Stimulated activated CD4-positive, alpha-beta T cell treated with anti-CD3 and anti-CD28 coated beads, Interleukin-2, amount 100 ng/mL, for 48 hours (primary cell): ENCODE data around the gene CSH1.
"Not testable (repeated sequence)": the region's sequence is repeated elsewhere in the genome, so short reads cannot be mapped to it uniquely, and the experiment has no call there.

Experiments
- DNase-seq, 2 donors: peaks; one replicate each; pipeline ENCODE4 v3.0.0-alpha.2; 2020

The CSH1 gene

GRCh38 chr17:63896524-63897354 lies at the start of gene CSH1:
Gene CSH1, minus strand, starts transcription at chr17:63896574. Its CDS starts 63 bp downstream, at chr17:63896511.
- not testable (repeated sequence) for DNase-seq

GRCh38 chr17:63945784-63946439 lies 49.5 kb upstream of the CSH1 start:
- no peak for DNase-seq

GRCh38 chr17:63944736-63945499 lies 48.5 kb upstream of the CSH1 start:
- DNase-seq = no peak

GRCh38 chr17:63943745-63944144 lies 47.4 kb upstream of the CSH1 start:
- no peak for DNase-seq

GRCh38 chr17:63942309-63942985 lies 46.1 kb upstream of the CSH1 start:
- no peak for DNase-seq

GRCh38 chr17:63941751-63942150 lies 45.4 kb upstream of the CSH1 start:
- DNase-seq = no peak

- no peak for DNase-seq
Observed at GRCh38 chr17:63941162-63941561, 44.8 kb upstream of the CSH1 start.

GRCh38 chr17:63940584-63940983 lies 44.2 kb upstream of the CSH1 start:
- DNase-seq = no peak

- no peak for DNase-seq
Observed at GRCh38 chr17:63939884-63940283, 43.5 kb upstream of the CSH1 start.

- no peak for DNase-seq
Observed at GRCh38 chr17:63939401-63939800, 43.0 kb upstream of the CSH1 start.

- no peak for DNase-seq
Observed at GRCh38 chr17:63937920-63938319, 41.5 kb upstream of the CSH1 start.

GRCh38 chr17:63937319-63937718 lies 40.9 kb upstream of the CSH1 start:
- no peak for DNase-seq

GRCh38 chr17:63934183-63935112 lies 38.1 kb upstream of the CSH1 start:
- DNase-seq = no peak

- no peak for DNase-seq
Observed at GRCh38 chr17:63933598-63933997, 37.2 kb upstream of the CSH1 start.

GRCh38 chr17:63932721-63933120 lies 36.3 kb upstream of the CSH1 start:
- no peak for DNase-seq

- peak; percentile 32 to 38 for DNase-seq
Observed at GRCh38 chr17:63931981-63932561, 35.7 kb upstream of the CSH1 start, which contains the start of gene CD79B. Gene CD79B, minus strand, starts transcription at chr17:63932331. Its CDS starts 70 bp downstream, at chr17:63932261.

- DNase-seq = peak; percentile 31 to 43
Observed at GRCh38 chr17:63930951-63931575, 34.7 kb upstream of the CSH1 start.

- no peak for DNase-seq
Observed at GRCh38 chr17:63929860-63930766, 33.7 kb upstream of the CSH1 start.

- no peak for DNase-seq
Observed at GRCh38 chr17:63928966-63929695, 32.8 kb upstream of the CSH1 start.
